ENCODE data around the gene ZNF367. TPM values are rescaled to one million over a fixed set of nuclear protein-coding genes. Genes with fewer than 3 reads are reported as not detected.

ZNF367 gene
- total RNA-seq, 1 experiment from 2014 or later: 10.1 TPM

GRCh38 chr9:96394832-96395496 lies 23.2 kb downstream of the ZNF367 start:
- Mint-ChIP-seq H3K9me3 (no peaks in the 10 kb centered on the region), H3K36me3 (ENCODE audit: insufficient read depth in 1 of 3, low read depth in 3 of 3) (peaks cover 20 to 47% (median 41%) of the 10 kb centered on the region in 3 experiments), H3K27ac (peak overlapping the region; percentile 13 to 57 (median 18); a peak in 5 of 7 replicates), H3K4me1 (peaks cover 26 to 37% of the 10 kb centered on the region in 2 experiments), H3K27me3 (ENCODE audit: low read depth) (no peaks in the 10 kb centered on the region), H3K4me3 (peak overlapping the region in 1 of 2 experiments; percentile 25; a peak in 3 of 5 replicates)
- peaks cover 10% of the 10 kb centered on the region for H3K4me1 ChIP-seq (ENCODE audit: insufficient read depth, low read length)
- no peak overlapping the region for H2AK5ac ChIP-seq (ENCODE audit: insufficient read length, low read length)
- WGBS (ENCODE audit: extremely low coverage, insufficient read length, low lambda C conversion rate): no CpG with 5 or more reads among the region's 6 CpGs
- H4K5ac ChIP-seq (ENCODE audit: insufficient read length, low read depth, low read length): no peak overlapping the region
- no peak overlapping the region for H4K91ac ChIP-seq (ENCODE audit: insufficient read length, low read depth, low read length)
- H4K8ac ChIP-seq (replicated peaks; ENCODE audit: insufficient read length, low read depth, low read length): no peak overlapping the region
- peaks cover under 1% of the 10 kb centered on the region; the same call in 1 of the 2 replicates for H3K79me2 ChIP-seq (ENCODE audit: insufficient read depth, low read length)
- H3K23ac ChIP-seq (ENCODE audit: insufficient read length, low read depth, low read length): no peak overlapping the region
- no peak for TF ChIP-seq CTCF (conservative IDR thresholded peaks at IDR 0.05)
- H2BK20ac ChIP-seq (ENCODE audit: low read depth, low read length, poor library complexity, severe bottlenecking): no peak overlapping the region
- H3K14ac ChIP-seq (ENCODE audit: insufficient read depth, low read length): no peak overlapping the region; the same call in 1 of the 2 replicates
- no peak overlapping the region for H3K56ac ChIP-seq (ENCODE audit: insufficient read length, low read depth, low read length)
- H2BK5ac ChIP-seq (ENCODE audit: insufficient read length, low read length): no peak overlapping the region
- H3K4me2 ChIP-seq (ENCODE audit: insufficient read depth, insufficient read length, low read length): no peak overlapping the region
- no peak overlapping the region for H3T11ph ChIP-seq (ENCODE audit: low read length)
- no peak overlapping the region for H2AFZ ChIP-seq (ENCODE audit: low read length)
- H2BK15ac ChIP-seq (ENCODE audit: low read depth, low read length): no peak overlapping the region
- no peak overlapping the region for H3K9ac ChIP-seq (ENCODE audit: extremely low read depth, insufficient read length, low read length)
- H3K27ac ChIP-seq (ENCODE audit: insufficient read length, low read depth, low read length): no peak overlapping the region
- H3K27me3 ChIP-seq (ENCODE audit: insufficient read depth, low read length): no peaks in the 10 kb centered on the region
- H4K20me1 ChIP-seq (ENCODE audit: control insufficient read depth, insufficient read depth, insufficient read length): no peaks in the 10 kb centered on the region
- H3K4ac ChIP-seq (ENCODE audit: low read depth, low read length): no peak overlapping the region
- no peaks in the 10 kb centered on the region for H3K9me3 ChIP-seq (ENCODE audit: control insufficient read depth, low read depth, low read length)
- no peak overlapping the region for H3K18ac ChIP-seq (ENCODE audit: insufficient read length, low read depth, low read length)
- no peak overlapping the region for H2BK120ac ChIP-seq (ENCODE audit: low read depth, low read length, poor library complexity, severe bottlenecking)
- DNase-seq: no peak
- peaks cover 6% of the 10 kb centered on the region for H3K23me2 ChIP-seq (ENCODE audit: insufficient read length, low read depth, low read length, poor library complexity, severe bottlenecking)
- H3K79me1 ChIP-seq (ENCODE audit: insufficient read depth, low read depth, low read length, poor library complexity, severe bottlenecking): no peaks in the 10 kb centered on the region
- no peak overlapping the region for H2BK12ac ChIP-seq (ENCODE audit: insufficient read length, low read depth, low read length)

Data from H9 (cell line).